Upper lobe of right lung (tissue), 1 donor: ENCODE results near the gene SOCS6. TPM values are rescaled to one million over a fixed set of nuclear protein-coding genes. Genes with fewer than 3 reads are reported as not detected.

Experiments used
- ATAC-seq: fragments of 200-7000 bp; cut with Tn5 transposase; one replicate; pipeline ENCODE4 v1.9.1; 2020; ENCODE audit warnings: mild to moderate bottlenecking, moderate library complexity
- DNase-seq: peaks from one replicate; pipeline ENCODE4 v3.0.0-alpha.2; 2020
- H3K27ac ChIP-seq: fragments of 200-600 bp; one replicate; pipeline ENCODE4 v1.8.0; 2022
- H3K27me3 ChIP-seq: fragments of 200-600 bp; one replicate; pipeline ENCODE4 v1.8.0; 2022; ENCODE audit warnings: mild to moderate bottlenecking
- H3K36me3 ChIP-seq: fragments of 200-600 bp; one replicate; pipeline ENCODE4 v1.8.0; 2022
- H3K4me1 ChIP-seq: fragments of 200-600 bp; one replicate; pipeline ENCODE4 v1.8.0; 2022
- H3K4me3 ChIP-seq: fragments of 200-600 bp; one replicate; pipeline ENCODE4 v1.8.0; 2022; ENCODE audit warnings: mild to moderate bottlenecking
- H3K9me3 ChIP-seq: fragments of 200-600 bp; one replicate; pipeline ENCODE4 v1.8.0; 2022
- intact Hi-C: fragments of 100-400 bp; cut with DNase I; formaldehyde crosslinking; loops from one replicate; pipeline ENCODE4 v1.11.0; 2022
- total RNA-seq: library from RNA; stranded (reverse); fragmentation: NEBNext Ultra II Directional; extraction: Animal tissue kit (Norgen Biotek cat#: 25700); gene quantifications from one replicate; pipeline ENCODE4 v1.2.1, GENCODE V29; 2021
- TF ChIP-seq, protein P1 (sequence below): fragments of 200-600 bp; IDR thresholded peaks from one replicate; pipeline ENCODE4 v1.8.0; 2022; ENCODE audit warnings: antibody characterized with exemption
- donor health status: DM: no; HTN: yes; CAD: no; lungs with severe emphysema.

Gene SOCS6
- total RNA-seq, 1 donor from 2014 or later = 20.9 TPM

- intact Hi-C loops = no loop called here
- Histone ChIP-seq H3K36me3 (no peaks in the 10 kb centered on the region), H3K4me1 (no peaks in the 10 kb centered on the region), H3K9me3 (no peaks in the 10 kb centered on the region), H3K4me3 (no peak overlapping the region), H3K27ac (no peak overlapping the region), H3K27me3 (no peaks in the 10 kb centered on the region)
- DNase-seq (no peak), ATAC-seq (no peak)
- TF ChIP-seq, protein P1, sequence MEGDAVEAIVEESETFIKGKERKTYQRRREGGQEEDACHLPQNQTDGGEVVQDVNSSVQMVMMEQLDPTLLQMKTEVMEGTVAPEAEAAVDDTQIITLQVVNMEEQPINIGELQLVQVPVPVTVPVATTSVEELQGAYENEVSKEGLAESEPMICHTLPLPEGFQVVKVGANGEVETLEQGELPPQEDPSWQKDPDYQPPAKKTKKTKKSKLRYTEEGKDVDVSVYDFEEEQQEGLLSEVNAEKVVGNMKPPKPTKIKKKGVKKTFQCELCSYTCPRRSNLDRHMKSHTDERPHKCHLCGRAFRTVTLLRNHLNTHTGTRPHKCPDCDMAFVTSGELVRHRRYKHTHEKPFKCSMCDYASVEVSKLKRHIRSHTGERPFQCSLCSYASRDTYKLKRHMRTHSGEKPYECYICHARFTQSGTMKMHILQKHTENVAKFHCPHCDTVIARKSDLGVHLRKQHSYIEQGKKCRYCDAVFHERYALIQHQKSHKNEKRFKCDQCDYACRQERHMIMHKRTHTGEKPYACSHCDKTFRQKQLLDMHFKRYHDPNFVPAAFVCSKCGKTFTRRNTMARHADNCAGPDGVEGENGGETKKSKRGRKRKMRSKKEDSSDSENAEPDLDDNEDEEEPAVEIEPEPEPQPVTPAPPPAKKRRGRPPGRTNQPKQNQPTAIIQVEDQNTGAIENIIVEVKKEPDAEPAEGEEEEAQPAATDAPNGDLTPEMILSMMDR = no peak
These were observed 83.7 kb downstream of the SOCS6 start for GRCh38 chr18:70372450-70373041.

DNA sequence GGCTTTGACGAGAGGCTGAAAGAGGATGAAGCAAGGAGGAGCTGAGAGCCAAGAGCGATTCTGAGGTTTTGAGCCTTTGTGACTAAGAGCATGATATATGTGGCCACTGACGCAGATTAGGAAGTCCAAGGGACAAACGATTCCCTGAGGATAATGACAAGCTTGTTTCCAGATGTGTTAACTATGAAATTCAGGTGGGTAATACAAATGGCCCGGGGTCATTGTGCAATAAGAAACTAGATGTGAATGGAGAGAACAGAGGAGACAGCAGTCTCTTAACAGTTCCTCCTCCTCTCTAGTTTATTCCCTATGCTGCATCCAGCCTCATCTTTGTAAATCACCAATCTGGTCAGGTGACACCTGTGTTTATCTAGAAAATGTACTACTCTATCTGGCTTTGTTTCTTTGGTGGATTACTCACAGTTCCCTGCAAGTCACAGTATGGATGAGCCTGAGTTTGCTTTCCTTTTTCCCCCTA is 84.2 kb downstream of the SOCS6 start:
- H3K36me3 ChIP-seq = no peaks in the 10 kb centered on the region
- H3K27me3 ChIP-seq = no peaks in the 10 kb centered on the region
- no peaks in the 10 kb centered on the region for H3K4me1 ChIP-seq
- ATAC-seq = peak; percentile 71
- H3K9me3 ChIP-seq = no peaks in the 10 kb centered on the region
- DNase-seq = no peak
- H3K27ac ChIP-seq = no peak overlapping the region
- TF ChIP-seq, protein P1 = no peak
- no peak overlapping the region for H3K4me3 ChIP-seq
- intact Hi-C loops = no loop called here

- no peaks in the 10 kb centered on the region for H3K36me3 ChIP-seq
- H3K4me1 ChIP-seq = no peaks in the 10 kb centered on the region
- no peak overlapping the region for H3K27ac ChIP-seq
- intact Hi-C loops = no loop called here
- H3K27me3 ChIP-seq = no peaks in the 10 kb centered on the region
- TF ChIP-seq, protein P1 = no peak
- H3K9me3 ChIP-seq = no peaks in the 10 kb centered on the region
- ATAC-seq = no peak
- no peak overlapping the region for H3K4me3 ChIP-seq
- no peak for DNase-seq
These were observed 85.3 kb downstream of the SOCS6 start for GRCh38 chr18:70374154-70374553.

GRCh38 chr18:70376137-70376913 is 87.5 kb downstream of the SOCS6 start:
- Histone ChIP-seq H3K4me3 (no peak overlapping the region), H3K9me3 (no peaks in the 10 kb centered on the region), H3K4me1 (no peaks in the 10 kb centered on the region), H3K27me3 (no peaks in the 10 kb centered on the region), H3K27ac (no peak overlapping the region), H3K36me3 (no peaks in the 10 kb centered on the region)
- TF ChIP-seq, protein P1 = no peak
- DNase-seq (no peak), ATAC-seq (no peak)
- intact Hi-C loops = no loop called here

DNA sequence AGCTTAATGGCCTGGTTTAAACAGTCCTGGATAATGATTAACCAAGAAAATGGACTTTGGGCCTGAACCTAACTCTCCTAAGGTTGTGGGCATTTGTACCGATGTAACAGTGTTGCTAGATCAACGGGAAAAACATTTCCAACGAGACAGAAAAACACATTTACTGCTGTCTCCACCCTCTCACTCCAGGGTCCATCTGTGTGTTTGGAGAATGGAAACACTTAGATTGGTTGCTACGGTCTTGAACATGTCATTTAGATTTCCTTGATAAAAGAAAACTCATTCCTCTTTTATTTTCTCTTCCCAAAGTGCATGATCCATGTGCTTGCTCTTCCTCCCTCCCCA is 88.0 kb downstream of the SOCS6 start:
- no peak overlapping the region for H3K27ac ChIP-seq
- intact Hi-C loops = no loop called here
- H3K4me1 ChIP-seq = no peaks in the 10 kb centered on the region
- no peak overlapping the region for H3K4me3 ChIP-seq
- H3K27me3 ChIP-seq = no peaks in the 10 kb centered on the region
- no peaks in the 10 kb centered on the region for H3K36me3 ChIP-seq
- H3K9me3 ChIP-seq = no peaks in the 10 kb centered on the region
- ATAC-seq (no peak), DNase-seq (no peak)
- TF ChIP-seq, protein P1 = no peak
